Stimulated activated CD8-positive, alpha-beta memory T cell treated with anti-CD3 and anti-CD28 coated beads, Interleukin-2, amount 100 ng/mL, for 48 hours (primary cell): ENCODE results near the gene GSTM5.
"Not testable (repeated sequence)": the region's sequence is repeated elsewhere in the genome, so short reads cannot be mapped to it uniquely, and the experiment has no call there.

Source experiments
- DNase-seq, 2 donors: peaks; one replicate each; pipeline ENCODE4 v3.0.0-alpha.2; 2020; ENCODE audit warnings: low read depth in 2 of 2

Gene GSTM5

GRCh38 chr1:109761227-109762038 lies 49.4 kb downstream of the GSTM5 start:
- DNase-seq = no peak

GRCh38 chr1:109762039-109762585 lies 50.1 kb downstream of the GSTM5 start:
- no peak for DNase-seq

GRCh38 chr1:109762821-109763645 lies 51.0 kb downstream of the GSTM5 start:
- DNase-seq = no peak

GRCh38 chr1:109763646-109764415 lies 51.8 kb downstream of the GSTM5 start, which contains the start of gene EPS8L3:
Gene EPS8L3, minus strand, starts transcription at chr1:109763923. Its CDS starts 2,174 bp downstream, at chr1:109761749.
- DNase-seq = no peak

- DNase-seq = no peak
Observed at GRCh38 chr1:109764561-109765482, 52.8 kb downstream of the GSTM5 start.

- no peak for DNase-seq
Observed at GRCh38 chr1:109765483-109765815, 53.4 kb downstream of the GSTM5 start.

- DNase-seq = no peak
Observed at GRCh38 chr1:109765896-109766615, 54.0 kb downstream of the GSTM5 start.

- not testable (repeated sequence) for DNase-seq
Observed at GRCh38 chr1:109766991-109767636, 55.1 kb downstream of the GSTM5 start.
